GM19372 (cell line): Measurements from ENCODE around the gene ESM1.

ENCODE experiments used
- ATAC-seq: cut with Tn5 transposase; IDR thresholded peaks from one replicate; pipeline ENCODE4 v1.9.1; 2021; ENCODE audit warnings: mild to moderate bottlenecking, low read depth, moderate library complexity; ENCODE audit not compliant: unreplicated experiment

ESM1 gene

GRCh38 chr5:54988218-54988617 is 2.8 kb upstream of the ESM1 start:
- ATAC-seq: no peak

- ATAC-seq: no peak
Observed at GRCh38 chr5:54986269-54986654, 869 bp upstream of the ESM1 start.

- no peak for ATAC-seq
Observed at GRCh38 chr5:54981928-54982327, 3.5 kb downstream of the ESM1 start.

GRCh38 chr5:54975701-54976100 is 9.7 kb downstream of the ESM1 start:
- ATAC-seq: no peak

- ATAC-seq: no peak
Observed at GRCh38 chr5:54969856-54970828, 15.3 kb downstream of the ESM1 start.

GRCh38 chr5:54969242-54969641 is 16.2 kb downstream of the ESM1 start:
- no peak for ATAC-seq

- no peak for ATAC-seq
Observed at GRCh38 chr5:54965806-54966205, 19.6 kb downstream of the ESM1 start.

- ATAC-seq: no peak
Observed at GRCh38 chr5:54964405-54964804, 21.0 kb downstream of the ESM1 start.

GRCh38 chr5:54959673-54960418 is 25.5 kb downstream of the ESM1 start:
- no peak for ATAC-seq

GRCh38 chr5:54956922-54957321 is 28.5 kb downstream of the ESM1 start:
- ATAC-seq: no peak

GRCh38 chr5:54947187-54947586 is 38.2 kb downstream of the ESM1 start:
- no peak for ATAC-seq

GRCh38 chr5:54946306-54946819 is 39.0 kb downstream of the ESM1 start:
- no peak for ATAC-seq

GRCh38 chr5:54944364-54944763 is 41.0 kb downstream of the ESM1 start:
- ATAC-seq: no peak

GRCh38 chr5:54942064-54942778 is 43.2 kb downstream of the ESM1 start:
- ATAC-seq: no peak

- no peak for ATAC-seq
Observed at GRCh38 chr5:54936201-54936600, 49.2 kb downstream of the ESM1 start.

GRCh38 chr5:54932789-54933188 is 52.6 kb downstream of the ESM1 start:
- ATAC-seq: no peak

- ATAC-seq: no peak
Observed at GRCh38 chr5:54930736-54931135, 54.7 kb downstream of the ESM1 start.
